Heart left ventricle (tissue), 16 donors: ENCODE data around the gene SMTNL2. TPM values are rescaled to one million over a fixed set of nuclear protein-coding genes. Genes with fewer than 3 reads are reported as not detected.

Source experiments
- ATAC-seq, 4 donors: fragments of 200-7000 bp; cut with Tn5 transposase; one replicate each; pipeline ENCODE4 v1.9.1; 2020 to 2022; ENCODE audit warnings: moderate library complexity in 4 of 4, mild to moderate bottlenecking in 3 of 4, moderate number of reproducible peaks in 1 of 4
- DNase-seq, 5 donors: peaks; one replicate each; pipeline ENCODE4 v3.0.0-alpha.2; 2020
- H3K27ac ChIP-seq, 12 donors: fragments of 200-600 bp; sonication (generic) in 4 of 12; one replicate each; pipeline versions ENCODE4 v1.5.0 to v1.8.0; 2016 to 2022; ENCODE audit warnings: mild to moderate bottlenecking in 2 of 12
- H3K27me3 ChIP-seq, 9 donors: fragments of 200-600 bp; sonication (generic) in 2 of 9; one replicate each; pipeline versions ENCODE4 v1.5.1 to v1.8.0; 2016 to 2022; ENCODE audit warnings: mild to moderate bottlenecking in 3 of 9
- H3K36me3 ChIP-seq, 9 donors: fragments of 200-600 bp; sonication (generic) in 2 of 9; one replicate each; pipeline versions ENCODE4 v1.5.0 to v1.8.0; 2018 to 2022; ENCODE audit warnings: mild to moderate bottlenecking in 2 of 9
- H3K4me1 ChIP-seq, 12 donors: fragments of 200-600 bp; sonication (generic) in 4 of 12; one replicate each; pipeline versions ENCODE4 v1.5.0 to v1.8.0; 2016 to 2022; ENCODE audit warnings: mild to moderate bottlenecking in 3 of 12
- H3K4me3 ChIP-seq, 12 donors: fragments of 200-600 bp; sonication (generic) in 4 of 12; one replicate each; pipeline versions ENCODE4 v1.5.0 to v1.8.0; 2017 to 2022; ENCODE audit warnings: mild to moderate bottlenecking in 9 of 12, moderate library complexity in 4 of 12
- H3K9me3 ChIP-seq, 12 donors: fragments of 200-600 bp; sonication (generic) in 4 of 12; one replicate each; pipeline versions ENCODE4 v1.5.0 to v1.8.0; 2016 to 2022; ENCODE audit warnings: mild to moderate bottlenecking in 1 of 12
- CTCF ChIP-seq, 12 donors: fragments of 200-600 bp; sonication (generic) in 4 of 12; IDR thresholded peaks; one replicate each; pipeline versions ENCODE4 v1.5.0 to v1.8.0; 2018 to 2022; ENCODE audit warnings: antibody characterized with exemption in 12 of 12, mild to moderate bottlenecking in 5 of 12
- POLR2A ChIP-seq, 2 donors: fragments of 450-650 bp; IDR thresholded peaks; one replicate each; pipeline ENCODE4 v1.6.1; 2017; ENCODE audit warnings: antibody characterized with exemption in 2 of 2, mild to moderate bottlenecking in 2 of 2, moderate library complexity in 2 of 2
- WGBS, 4 donors: extraction: QIAGEN DNeasy Blood & Tissue Kit in 2 of 4; methylation state at CpG; one replicate each; pipeline versions ENCODE4 v1.1.5 to v1.1.7; 2013 to 2018; 5-methylcytosine and 5-hydroxymethylcytosine counted together
- intact Hi-C, 10 donors: fragments of 100-400 bp; cut with DNase I; formaldehyde crosslinking; loops; one replicate each; pipeline versions ENCODE4 v1.11.1 to v1.14.2; 2022
- polyA plus RNA-seq, 2 donors: library from polyadenylated mRNA; stranded (reverse); fragments of 200-250 nt; gene quantifications; one replicate each; pipeline ENCODE4 v1.2.3, GENCODE V29; 2013
- total RNA-seq, 9 donors: library from RNA; depleted of rRNA in 2 of 9; stranded (reverse); fragments of >200 nt in 2 of 9; fragmentation: NEBNext Ultra II Directional in 3 of 9; extraction: Animal tissue kit (Norgen Biotek cat#: 25700) in 3 of 9; gene quantifications; one replicate each; pipeline versions ENCODE4 v1.1.0 to v1.2.4, GENCODE V29; 2016 to 2023
- donor health status: ischemic (EF 13 %, LVEDD 7.1; RV severe dilation, severe dysfunction).
- donor health status: healthy with polysubstance abuse.
- donor health status: DM: no; HTN: yes; CAD: no.
- donor health status: DM: no; HTN: no; CAD: no.
- donor health status: ischemic (EF 25% LVEDD 6.9; RV normal size, moderate dysfunction).
- donor health status: ischemic (EF 25% LVEDD 5.7; RV mildly dilated, moderate dysfunction).
- donor health status: healthy.
- donor health status: DM: yes; HTN: yes; CAD: no.
- donor health status: ischemic (EF 35%, LVEDD 5.7; RV mildly dilated, moderate dysfunction).
- donor health status: nonischemic (EF 11% LVEDD 7.7; RV severe dilation, severe dysfunction).
- donor health status: DM: yes; HTN: yes; CAD: no.
- donor health status: PGD.
- donor health status: ischemic (EF 29% LVEDD 5.4; RV normal size, mild dysfunction).
- donor health status: nonischemic (EF 23%, LVEDD 6.1; RV moderate dilation, normal function).

Gene SMTNL2
- total and polyA plus RNA-seq, 11 donors, result 2.1 to 47.5 (median 15.6) TPM

DNA sequence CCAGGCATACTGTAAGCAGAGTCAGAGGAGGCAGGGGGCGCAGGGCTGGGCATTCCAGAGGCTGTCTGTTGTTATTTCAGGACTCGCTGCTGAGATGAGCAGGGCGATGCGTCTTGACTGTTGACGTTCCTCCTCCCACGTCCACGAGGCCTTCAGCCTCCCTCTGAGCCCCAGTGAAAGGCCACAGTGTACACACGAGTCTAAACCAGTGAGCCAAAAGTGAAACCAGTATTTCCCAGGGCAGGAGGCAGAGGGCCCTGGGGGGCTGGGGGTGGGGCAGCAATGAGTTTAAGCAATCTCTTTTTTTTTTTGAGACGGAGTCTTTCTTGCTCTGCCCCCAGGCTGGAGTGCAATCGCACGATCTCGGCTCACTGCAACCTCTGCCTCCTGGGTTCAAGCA is 21.5 kb downstream of the SMTNL2 start:
- peak overlapping the region in 4 of 12 donors; percentile 5 to 78 (median 45) for H3K27ac ChIP-seq
- peak in 3 of 4 donors; percentile 7 to 56 (median 31) for ATAC-seq
- no peak for TF ChIP-seq POLR2A (IDR thresholded peaks at IDR 0.05)
- TF ChIP-seq CTCF (IDR thresholded peaks at IDR 0.05), result no peak
- 63 to 76% (median 69%) methylated on average over 12 of the region's 12 CpGs for WGBS, 4 donors
- H3K9me3 ChIP-seq, result no peaks in the 10 kb centered on the region
- no peaks in the 10 kb centered on the region for H3K27me3 ChIP-seq
- peak; percentile 54 to 75 (median 68) for DNase-seq
- peaks cover 0 to 54% (median 20%) of the 10 kb centered on the region in 12 donors for H3K4me1 ChIP-seq
- intact Hi-C loops, result loop anchor here in 1 of 10 donors (5.0 kb wide), 1 partner anchor 39 kb away; no protein-coding TSS in a partner anchor
- H3K36me3 ChIP-seq, result no peaks in the 10 kb centered on the region
- no peak overlapping the region for H3K4me3 ChIP-seq

DNA sequence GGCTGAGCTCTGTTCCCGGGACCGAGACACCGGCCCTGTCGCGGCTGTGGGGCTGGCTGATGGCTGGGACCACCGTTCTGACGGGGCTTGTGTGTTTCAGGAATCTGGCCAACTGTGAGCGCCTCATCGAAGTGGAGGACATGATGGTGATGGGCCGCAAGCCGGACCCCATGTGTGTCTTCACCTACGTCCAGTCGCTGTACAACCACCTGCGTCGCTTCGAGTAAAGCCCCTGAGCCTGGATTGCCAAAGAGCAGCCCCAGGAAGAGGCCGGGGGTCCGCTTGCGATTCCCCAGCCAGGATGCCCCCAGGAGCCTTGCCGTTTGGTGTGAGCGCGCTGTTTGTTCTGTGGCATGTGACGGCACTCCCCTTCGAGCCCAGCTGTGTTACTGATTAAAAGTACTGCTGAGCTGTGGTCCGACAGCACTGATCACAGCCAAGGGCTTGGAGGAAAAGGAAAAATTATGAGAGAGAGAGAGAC is 23.0 kb downstream of the SMTNL2 start:
- Histone ChIP-seq H3K4me3 (peak overlapping the region in 2 of 12 donors; percentile 6 to 24), H3K9me3 (no peaks in the 10 kb centered on the region), H3K36me3 (no peaks in the 10 kb centered on the region), H3K27ac (peak overlapping the region in 10 of 12 donors; percentile 1 to 84 (median 33)), H3K27me3 (no peaks in the 10 kb centered on the region), H3K4me1 (peaks cover 0 to 49% (median 17%) of the 10 kb centered on the region in 12 donors)
- ATAC-seq (no peak), DNase-seq (peak in 1 of 5 donors; percentile 30)
- WGBS, 4 donors, result 59 to 69% (median 64%) methylated on average over 23 to 25 of the region's 25 CpGs
- intact Hi-C loops, result loop anchor here in 1 of 10 donors (5.0 kb wide), 1 partner anchor 40 kb away; no protein-coding TSS in a partner anchor
- TF ChIP-seq CTCF (IDR thresholded peaks at IDR 0.05) (no peak), POLR2A (IDR thresholded peaks at IDR 0.05) (no peak)

GRCh38 chr17:4607773-4608187 is 23.5 kb downstream of the SMTNL2 start:
- H3K27me3 ChIP-seq, result no peaks in the 10 kb centered on the region
- DNase-seq (peak in 4 of 5 donors; percentile 76 to 91 (median 78)), ATAC-seq (peak; percentile 24 to 33 (median 27))
- intact Hi-C loops, result loop anchor here in 1 of 10 donors (5.0 kb wide), 1 partner anchor 40 kb away; no protein-coding TSS in a partner anchor
- H3K4me3 ChIP-seq, result peak overlapping the region in 2 of 12 donors; percentile 6 to 24
- WGBS, 4 donors, result 25 to 42% (median 30%) methylated on average over 9 of the region's 9 CpGs
- H3K36me3 ChIP-seq, result no peaks in the 10 kb centered on the region
- peaks cover 0 to 49% (median 17%) of the 10 kb centered on the region in 12 donors for H3K4me1 ChIP-seq
- H3K27ac ChIP-seq, result peak overlapping the region in 9 of 12 donors; percentile 1 to 84 (median 43)
- TF ChIP-seq POLR2A (IDR thresholded peaks at IDR 0.05) (no peak), CTCF (IDR thresholded peaks at IDR 0.05) (no peak)
- H3K9me3 ChIP-seq, result no peaks in the 10 kb centered on the region

- Histone ChIP-seq H3K27ac (no peak overlapping the region), H3K36me3 (no peaks in the 10 kb centered on the region), H3K4me1 (peaks cover 0 to 36% (median 11%) of the 10 kb centered on the region in 12 donors), H3K27me3 (no peaks in the 10 kb centered on the region), H3K4me3 (no peak overlapping the region), H3K9me3 (no peaks in the 10 kb centered on the region)
- no peak for TF ChIP-seq CTCF (IDR thresholded peaks at IDR 0.05)
- TF ChIP-seq POLR2A (IDR thresholded peaks at IDR 0.05), result no peak
- ATAC-seq (no peak), DNase-seq (no peak)
- intact Hi-C loops, result loop anchor here in 1 of 10 donors (5.0 kb wide), 1 partner anchor 42 kb away; no protein-coding TSS in a partner anchor
- WGBS, 4 donors, result 92 to 95% (median 92%) methylated on average over 7 of the region's 7 CpGs
These were observed 25.4 kb downstream of the SMTNL2 start for GRCh38 chr17:4609761-4610160.
